Mucosa of descending colon (tissue), 3 donors: Measurements from ENCODE around the gene NEGR1. TPM values are rescaled to one million over a fixed set of nuclear protein-coding genes. Genes with fewer than 3 reads are reported as not detected.

Experiments used
- ATAC-seq: fragments of 200-7000 bp; cut with Tn5 transposase; one replicate; pipeline ENCODE4 v1.9.1; 2020; ENCODE audit warnings: mild to moderate bottlenecking, moderate library complexity
- DNase-seq, 3 donors: peaks; one replicate each; pipeline ENCODE4 v3.0.0-alpha.2; 2020
- H3K36me3 ChIP-seq: fragments of 200-600 bp; one replicate; pipeline ENCODE4 v1.8.0; 2021; ENCODE audit warnings: low read depth, mild to moderate bottlenecking
- H3K4me1 ChIP-seq: fragments of 200-600 bp; one replicate; pipeline ENCODE4 v1.8.0; 2021; ENCODE audit warnings: low read depth, mild to moderate bottlenecking
- H3K4me3 ChIP-seq: fragments of 200-600 bp; one replicate; pipeline ENCODE4 v1.8.0; 2021; ENCODE audit warnings: mild to moderate bottlenecking
- H3K9me3 ChIP-seq: fragments of 200-600 bp; one replicate; pipeline ENCODE4 v1.8.0; 2021; ENCODE audit warnings: mild to moderate bottlenecking
- intact Hi-C, 2 donors: fragments of 100-400 bp; cut with DNase I in 1 of 2; cut with micrococcal nuclease in 1 of 2; formaldehyde crosslinking; loops; one replicate each; pipeline versions ENCODE4 v1.11.0 to v1.11.1; 2022; cut with DNase I, micrococcal nuclease
- total RNA-seq, 3 donors: library from RNA; stranded (reverse); fragmentation: NEBNext Ultra II Directional in 2 of 3; extraction: Animal tissue kit (Norgen Biotek cat#: 25700) in 2 of 3; gene quantifications; one replicate each; pipeline versions ENCODE4 v1.2.1 to v1.2.4, GENCODE V29; 2021 to 2023
- TF ChIP-seq, protein P1 (sequence below): fragments of 200-600 bp; IDR thresholded peaks from one replicate; pipeline ENCODE4 v1.8.0; 2022; ENCODE audit warnings: antibody characterized with exemption, mild to moderate bottlenecking
- donor health status: DM: no; HTN: no; CAD: no; lungs with moderate emphysema.
- donor health status: DM: no; HTN: no; CAD: no.
- donor health status: DM: no; HTN: yes; CAD: no.

The NEGR1 gene
- total RNA-seq, 3 donors from 2014 or later: 2.3 to 47.9 (median 8.0) TPM

DNA sequence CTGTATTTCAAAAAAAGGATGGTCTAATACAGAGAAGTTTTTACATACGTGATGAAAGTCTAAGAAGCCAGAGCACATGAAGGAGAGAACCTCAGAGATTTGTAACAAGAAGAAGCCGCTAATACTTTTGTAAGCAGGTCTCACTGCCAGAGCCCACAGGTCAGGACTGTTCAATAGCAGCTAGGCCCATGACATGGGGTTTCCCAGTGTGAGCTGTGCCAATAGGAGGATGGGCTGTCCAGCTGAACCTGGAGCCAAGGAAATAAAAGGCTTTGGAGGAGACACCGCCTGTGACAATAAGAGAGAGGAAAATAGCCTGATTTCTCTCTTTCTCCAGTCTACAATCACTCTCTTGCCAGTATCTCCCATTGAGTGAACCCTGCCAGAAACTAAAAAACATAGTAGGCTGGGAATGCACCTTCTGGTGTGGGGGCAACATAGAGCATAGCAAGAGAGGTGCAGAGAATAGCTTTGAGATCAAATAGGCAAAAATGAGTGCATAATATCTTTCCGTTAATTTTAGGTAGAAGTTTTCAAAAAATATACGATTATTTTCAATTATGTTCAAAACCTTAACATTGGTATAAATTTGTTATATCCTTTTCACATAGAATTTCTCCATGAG is 360.3 kb downstream of the NEGR1 start:
- Histone ChIP-seq H3K4me1 (no peaks in the 10 kb centered on the region), H3K36me3 (no peaks in the 10 kb centered on the region), H3K9me3 (no peaks in the 10 kb centered on the region), H3K4me3 (no peak overlapping the region)
- DNase-seq (no peak), ATAC-seq (no peak)
- TF ChIP-seq, protein P1, sequence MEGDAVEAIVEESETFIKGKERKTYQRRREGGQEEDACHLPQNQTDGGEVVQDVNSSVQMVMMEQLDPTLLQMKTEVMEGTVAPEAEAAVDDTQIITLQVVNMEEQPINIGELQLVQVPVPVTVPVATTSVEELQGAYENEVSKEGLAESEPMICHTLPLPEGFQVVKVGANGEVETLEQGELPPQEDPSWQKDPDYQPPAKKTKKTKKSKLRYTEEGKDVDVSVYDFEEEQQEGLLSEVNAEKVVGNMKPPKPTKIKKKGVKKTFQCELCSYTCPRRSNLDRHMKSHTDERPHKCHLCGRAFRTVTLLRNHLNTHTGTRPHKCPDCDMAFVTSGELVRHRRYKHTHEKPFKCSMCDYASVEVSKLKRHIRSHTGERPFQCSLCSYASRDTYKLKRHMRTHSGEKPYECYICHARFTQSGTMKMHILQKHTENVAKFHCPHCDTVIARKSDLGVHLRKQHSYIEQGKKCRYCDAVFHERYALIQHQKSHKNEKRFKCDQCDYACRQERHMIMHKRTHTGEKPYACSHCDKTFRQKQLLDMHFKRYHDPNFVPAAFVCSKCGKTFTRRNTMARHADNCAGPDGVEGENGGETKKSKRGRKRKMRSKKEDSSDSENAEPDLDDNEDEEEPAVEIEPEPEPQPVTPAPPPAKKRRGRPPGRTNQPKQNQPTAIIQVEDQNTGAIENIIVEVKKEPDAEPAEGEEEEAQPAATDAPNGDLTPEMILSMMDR: no peak
- intact Hi-C loops: no loop called here

DNA sequence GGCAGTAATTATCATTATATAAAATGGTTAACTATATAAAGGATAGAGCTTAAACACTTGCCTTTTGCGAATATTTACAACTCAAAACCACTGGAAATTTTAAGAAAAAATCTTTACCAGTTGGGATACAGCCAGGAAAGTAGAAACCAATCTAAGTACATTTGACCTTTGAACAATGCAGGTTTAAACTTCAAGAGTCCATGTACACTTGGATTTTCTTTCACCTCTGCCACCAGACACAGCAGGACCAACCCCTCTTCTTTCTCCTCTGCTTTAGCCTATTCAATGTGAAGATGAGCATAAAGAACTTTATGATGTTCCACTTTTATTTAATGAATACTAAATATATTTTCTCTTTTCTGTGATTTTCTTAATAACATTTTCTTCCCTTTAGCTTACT is 361.1 kb downstream of the NEGR1 start:
- Histone ChIP-seq H3K36me3 (no peaks in the 10 kb centered on the region), H3K4me3 (no peak overlapping the region), H3K9me3 (no peaks in the 10 kb centered on the region), H3K4me1 (no peaks in the 10 kb centered on the region)
- no peak for DNase-seq
- TF ChIP-seq, protein P1: no peak
- intact Hi-C loops: no loop called here
- no peak for ATAC-seq

DNA sequence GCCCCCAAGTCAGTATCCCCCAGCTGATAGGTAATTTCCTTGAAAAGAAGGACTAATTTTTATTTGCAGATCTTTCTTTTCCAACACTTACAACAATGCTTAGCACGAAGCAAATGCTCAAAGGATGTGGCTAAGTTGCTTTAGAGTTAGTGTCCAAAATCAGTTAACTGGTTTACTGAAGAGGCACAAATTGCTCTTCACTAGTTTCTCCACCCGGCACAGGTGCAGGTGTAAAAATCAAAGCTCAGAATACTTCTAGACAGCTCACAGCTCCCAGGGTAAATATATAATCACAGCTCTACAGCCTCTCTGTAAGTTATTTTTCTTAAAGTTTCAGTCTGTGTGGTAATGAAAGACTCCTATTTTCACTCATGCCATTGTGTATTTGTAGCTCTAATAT is 361.8 kb downstream of the NEGR1 start:
- TF ChIP-seq, protein P1: no peak
- Histone ChIP-seq H3K36me3 (no peaks in the 10 kb centered on the region), H3K4me3 (no peak overlapping the region), H3K9me3 (no peaks in the 10 kb centered on the region), H3K4me1 (no peaks in the 10 kb centered on the region)
- ATAC-seq (no peak), DNase-seq (no peak)
- intact Hi-C loops: no loop called here

DNA sequence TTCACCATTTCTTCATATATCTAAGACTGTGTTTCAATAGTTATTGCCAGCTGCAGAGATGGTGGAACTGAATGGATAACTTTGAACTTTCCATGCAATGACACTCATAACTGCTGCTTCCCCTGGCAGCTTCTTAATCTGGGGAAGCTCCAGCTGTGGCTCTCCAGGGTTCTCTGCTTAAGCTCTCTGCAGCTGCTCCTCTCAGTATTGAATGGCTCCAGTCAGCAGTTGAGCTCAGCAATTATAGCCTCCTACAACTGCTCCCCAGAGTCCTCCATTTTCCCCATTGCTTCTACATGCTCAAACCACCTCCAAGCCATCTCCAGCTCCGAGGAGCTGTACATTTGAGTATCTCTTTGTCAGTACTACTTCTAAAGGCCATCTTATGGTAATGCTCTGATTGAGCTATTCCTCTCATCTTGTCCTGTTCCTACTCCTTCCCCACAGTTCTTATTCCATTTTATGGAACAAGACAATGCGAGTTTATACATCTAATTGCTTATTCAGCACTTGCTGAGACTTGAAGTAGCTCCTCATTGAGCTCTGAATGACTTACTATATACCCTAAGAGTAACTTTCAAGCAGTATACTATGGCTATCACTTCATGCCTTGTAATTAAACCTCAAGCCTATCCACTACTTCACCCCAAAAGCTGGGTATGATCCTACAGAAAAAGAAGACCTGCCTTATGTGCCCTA is 362.4 kb downstream of the NEGR1 start:
- ATAC-seq: no peak
- TF ChIP-seq, protein P1: no peak
- intact Hi-C loops: no loop called here
- no peak overlapping the region for H3K4me3 ChIP-seq
- H3K9me3 ChIP-seq: no peaks in the 10 kb centered on the region
- H3K4me1 ChIP-seq: no peaks in the 10 kb centered on the region
- no peak for DNase-seq
- no peaks in the 10 kb centered on the region for H3K36me3 ChIP-seq

DNA sequence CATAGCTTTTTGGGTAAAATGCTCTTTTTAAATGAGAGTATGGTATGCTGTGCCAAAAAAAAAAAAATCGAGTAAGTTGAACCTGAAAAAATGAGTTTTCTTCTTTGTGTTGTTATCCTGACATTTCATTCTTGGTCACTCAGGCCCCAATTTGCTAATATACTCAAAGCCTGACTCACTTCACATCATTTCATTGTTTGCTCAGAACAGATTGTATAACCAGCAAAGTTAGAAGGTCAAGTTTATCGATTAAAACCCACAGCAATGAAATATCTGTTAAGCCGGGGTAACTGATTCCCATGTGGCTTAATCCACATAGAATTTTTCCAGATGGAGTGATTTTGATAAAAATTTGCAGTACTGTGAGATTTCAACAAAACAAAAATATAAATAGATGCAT is 363.7 kb downstream of the NEGR1 start:
- ATAC-seq (no peak), DNase-seq (no peak)
- TF ChIP-seq, protein P1: no peak
- no peaks in the 10 kb centered on the region for H3K36me3 ChIP-seq
- H3K9me3 ChIP-seq: no peaks in the 10 kb centered on the region
- H3K4me1 ChIP-seq: no peaks in the 10 kb centered on the region
- no peak overlapping the region for H3K4me3 ChIP-seq
- intact Hi-C loops: no loop called here
